ENCODE results near the gene CTDSPL2. TPM values are rescaled to one million over a fixed set of nuclear protein-coding genes. Genes with fewer than 3 reads are reported as not detected.

CTDSPL2 gene
- total and polyA plus RNA-seq, 2 of the 8 experiments (the other 6 are each of a cell fraction or from before 2014, with no cell fraction given): 25.2 to 64.7 TPM

DNA sequence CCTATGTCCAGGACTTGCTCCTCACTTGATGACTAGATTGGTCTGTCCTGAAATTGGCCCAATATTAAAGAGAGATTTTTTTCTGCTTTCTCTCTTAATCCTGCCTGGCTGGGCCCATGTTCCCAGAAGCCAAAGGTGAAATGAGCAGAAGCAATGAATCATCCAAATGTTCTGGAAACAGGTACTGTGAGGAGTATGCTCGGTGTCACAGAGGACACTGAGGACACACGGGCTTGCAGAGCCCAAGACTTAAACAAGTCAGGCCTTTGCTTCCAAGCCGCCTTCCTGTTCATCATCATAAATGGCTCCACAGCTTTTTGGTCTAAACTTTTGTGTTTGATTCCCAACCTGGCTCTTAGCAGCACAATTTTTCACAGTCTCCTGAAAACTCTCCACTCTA, 140.9 kb downstream of the CTDSPL2 start:
- DNase-seq (ENCODE audit: low read depth in 1 of 2, low spot score in 2 of 2) (no peak), FAIRE-seq (no peak)

More for the DNA sequence above, 140.9 kb downstream of the CTDSPL2 start:
- Histone ChIP-seq H4K20me1 (replicated peaks in 1 of 2; ENCODE audit: control insufficient read depth in 1 of 2, insufficient read depth in 2 of 2, low read length in 2 of 2) (peaks cover 0 to 2% of the 10 kb centered on the region in 2 experiments), H3K79me1 (ENCODE audit: low read depth, low read length) (no peaks in the 10 kb centered on the region), H2BK15ac (ENCODE audit: low read length) (no peak overlapping the region), H3K56ac (replicated peaks; ENCODE audit: insufficient read length, low read depth, low read length) (no peak overlapping the region), H3K18ac (ENCODE audit: extremely low read depth, low read length) (no peak overlapping the region), H2AFZ (ENCODE audit: low read length) (no peak overlapping the region), H3K14ac (ENCODE audit: insufficient read length) (no peak overlapping the region), H3K4me1 (replicated peaks in 1 of 4; ENCODE audit: control insufficient read depth in 3 of 4, insufficient read depth in 4 of 4, low read length in 3 of 4) (no peaks in the 10 kb centered on the region), H2BK120ac (replicated peaks; ENCODE audit: low read depth, low read length) (no peak overlapping the region), H3K9ac (replicated peaks in 1 of 4; ENCODE audit: extremely low read depth in 1 of 4, low read depth in 3 of 4, low read length in 3 of 4) (no peak overlapping the region), H3K4me3 (ENCODE audit: extremely low read depth in 1 of 4, insufficient read depth in 2 of 4, low read depth in 3 of 4, low read length in 4 of 4) (no peak overlapping the region), H4K5ac (ENCODE audit: insufficient read length, low read depth, low read length) (no peak overlapping the region), H2BK12ac (ENCODE audit: low read depth, low read length) (no peak overlapping the region), H3K9me3 (ENCODE audit: insufficient read depth in 2 of 2, low read depth in 1 of 2, low read length in 1 of 2) (peaks cover 16 to 20% of the 10 kb centered on the region in 2 experiments), H4K91ac (replicated peaks; ENCODE audit: insufficient read length, low read length) (no peak overlapping the region), H2BK5ac (ENCODE audit: low read depth, low read length) (no peak overlapping the region), H2BK20ac (ENCODE audit: low read length) (no peak overlapping the region), H3K4me2 (ENCODE audit: insufficient read depth in 1 of 2, low read depth in 2 of 2, low read length in 2 of 2) (no peak overlapping the region), H3K23me2 (ENCODE audit: low read depth, low read length) (no peaks in the 10 kb centered on the region), H3K23ac (ENCODE audit: insufficient read length) (no peak overlapping the region), H3K36me3 (ENCODE audit: control insufficient read depth in 2 of 4, insufficient read depth in 4 of 4, low read length in 3 of 4) (peaks cover 19 to 55% (median 37%) of the 10 kb centered on the region in 4 experiments), H3K27ac (ENCODE audit: low read depth, low read length) (no peak overlapping the region), H3K4ac (replicated peaks; ENCODE audit: insufficient read length, low read depth, low read length) (no peak overlapping the region), H3K79me2 (ENCODE audit: control insufficient read depth in 1 of 2, insufficient read depth in 2 of 2, low read length in 2 of 2) (no peaks in the 10 kb centered on the region), H4K8ac (ENCODE audit: extremely low read depth, insufficient read depth, low read length) (no peak overlapping the region), H2AK5ac (ENCODE audit: low read depth, low read length) (no peak overlapping the region), H3K27me3 (replicated peaks in 1 of 4; ENCODE audit: control insufficient read depth in 3 of 4, extremely low read depth in 1 of 4, insufficient read depth in 3 of 4, low read length in 3 of 4) (no peaks in the 10 kb centered on the region)
- ChIA-PET CTCF (ENCODE audit: partially characterized antibody) (interaction anchor here (0.7 to 1.8 kb wide), 2 partner anchors 10 to 217 kb away, joined by 4 to 11 read pairs; no protein-coding TSS in a partner anchor), POLR2A (ENCODE audit: partially characterized antibody) (interaction anchor here (1.1 to 1.8 kb wide), 3 partner anchors 9 to 13 kb away, joined by 3 to 5 read pairs (median 4); no protein-coding TSS in a partner anchor)
- no peak for TF ChIP-seq TEAD4 (IDR thresholded peaks at IDR 0.05; ENCODE audit: low read depth, low read length)
- TF ChIP-seq POLR2A (IDR thresholded peaks at IDR 0.05; ENCODE audit: control extremely low read depth in 1 of 2, low read depth in 2 of 2, low read length in 2 of 2): 0 out of 3 replicates have a peak, but pooled peaks of 1 of the 2 experiments have one; percentile 16
- TF ChIP-seq CEBPB (IDR thresholded peaks at IDR 0.05; ENCODE audit: low read depth, low read length): no peak
- WGBS, 2 experiments (ENCODE audit: extremely low coverage in 1 of 2, insufficient coverage in 1 of 2, insufficient read length in 1 of 2, insufficient replicate concordance in 2 of 2, low coverage in 1 of 2, low lambda C conversion rate in 2 of 2, missing lambda C conversion rate in 1 of 2): 88% methylated on average over 3 of the region's 3 CpGs; no CpG with 5 or more reads in 1 of the 2 experiments
